ENCODE results near the gene PKNOX2. TPM values are rescaled to one million over a fixed set of nuclear protein-coding genes. Genes with fewer than 3 reads are reported as not detected.
A peak's percentile ranks its signal among the peaks of the same experiment; 100 is the strongest.

The PKNOX2 gene
- total and polyA plus RNA-seq, 10 of the 15 experiments (the other 5 are each of a cell fraction or from before 2014, with no cell fraction given) = not detected

DNA sequence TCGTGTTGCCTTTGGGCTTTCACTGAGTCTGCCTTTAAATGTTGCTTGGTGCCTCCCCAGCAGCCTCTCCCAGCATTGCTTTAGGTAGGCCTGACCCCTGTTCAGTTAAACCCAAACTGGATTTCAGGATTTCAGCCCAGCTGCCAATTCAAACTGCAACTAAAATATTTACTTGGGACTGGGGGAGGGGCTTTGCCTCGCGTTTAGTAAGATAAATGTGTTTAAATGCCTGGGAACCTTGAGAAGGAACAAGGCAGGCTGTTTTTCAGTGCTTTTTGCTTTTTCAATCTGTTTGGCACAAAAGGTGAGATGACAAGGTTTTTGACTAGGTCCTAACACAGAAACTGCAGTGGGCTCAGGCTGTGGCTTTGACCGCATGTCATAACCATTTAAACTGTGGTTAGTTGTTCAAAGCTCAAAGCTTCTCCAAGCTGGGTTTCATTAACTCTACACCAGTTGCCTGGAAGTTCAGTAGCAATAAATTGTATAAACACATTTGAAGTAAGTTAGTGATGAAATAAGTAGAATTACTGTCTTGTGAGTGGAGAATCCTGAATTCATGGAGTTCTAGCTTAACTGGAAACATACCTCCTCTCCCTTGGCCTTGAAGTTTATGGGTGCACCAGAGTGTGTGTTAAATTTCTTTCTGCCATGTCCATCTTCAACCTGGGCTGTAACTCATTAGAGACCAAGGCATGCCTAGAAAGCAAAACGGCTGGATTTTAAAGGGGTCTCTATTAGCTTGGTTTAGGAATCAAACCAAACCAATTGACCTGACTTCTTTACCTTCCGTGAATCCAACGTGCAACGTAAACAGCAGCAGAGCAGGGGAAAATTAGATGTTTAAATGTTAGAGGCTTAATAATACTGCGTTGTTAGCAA, 3.6 kb downstream of the PKNOX2 start:
- SMC1A ChIA-PET (ENCODE audit: uncharacterized antibody, unreplicated experiment) = interaction anchor here (0.7 kb wide), 1 partner anchor 9 kb away, joined by 3 read pairs; no protein-coding TSS in a partner anchor
- RAD21 ChIA-PET (ENCODE audit: unreplicated experiment) = interaction anchor here (1.6 kb wide), 1 partner anchor 177 kb away, joined by 3 read pairs; no protein-coding TSS in a partner anchor

More for the DNA sequence above, 3.6 kb downstream of the PKNOX2 start:
- no peak overlapping the region for H3K9ac ChIP-seq (ENCODE audit: control insufficient read depth, insufficient read depth, low read length)
- in situ Hi-C loops (cut with MboI) = no loop called here
- FAIRE-seq (peak; percentile 23), DNase-seq (ENCODE audit: low read depth, low spot score) (no peak), ATAC-seq (peak; percentile 22; the same call in 1 of the 3 replicates)
- no peak overlapping the region for H3K27ac ChIP-seq (ENCODE audit: control insufficient read depth, insufficient read depth)
- H3K4me1 ChIP-seq (ENCODE audit: control insufficient read depth, insufficient read depth, low read length) = no peaks in the 10 kb centered on the region; the same call in 1 of the 2 replicates
- no peak overlapping the region for H3K4me2 ChIP-seq (ENCODE audit: control insufficient read depth, insufficient read depth)
- BruUV-seq (replicated peaks) = no TSS peak
- no peak overlapping the region for H2AFZ ChIP-seq (ENCODE audit: control insufficient read depth, low read depth, low read length)
- intact Hi-C loops (cut with micrococcal nuclease; ENCODE audit: unreplicated experiment) = loop anchor here (5.0 kb wide), 1 partner anchor 239 kb away; no protein-coding TSS in a partner anchor
- POLR2A ChIA-PET = no interaction called here
- H3K9me3 ChIP-seq (replicated peaks; ENCODE audit: control insufficient read depth, insufficient read depth, low read length) = no peaks in the 10 kb centered on the region
- CTCF ChIA-PET = interaction anchor here (0.6 to 1.5 kb wide), 4 partner anchors 44 to 242 kb away, joined by 3 read pairs; no protein-coding TSS in a partner anchor
- H3K79me2 ChIP-seq (ENCODE audit: control insufficient read depth, insufficient read depth, low read length) = no peaks in the 10 kb centered on the region
- no peaks in the 10 kb centered on the region for H4K20me1 ChIP-seq (ENCODE audit: control insufficient read depth, insufficient read depth)
- H3K27me3 ChIP-seq (replicated peaks in 1 of 2; ENCODE audit: control insufficient read depth in 2 of 2, insufficient read depth in 2 of 2, low read length in 1 of 2) = peaks cover 20 to 40% of the 10 kb centered on the region in 2 experiments
- H3K4me3 ChIP-seq = no peak overlapping the region
- WGBS (ENCODE audit: insufficient coverage, insufficient replicate concordance, low lambda C conversion rate, missing lambda C conversion rate) = 32% methylated on average over 9 of the region's 9 CpGs
- no peaks in the 10 kb centered on the region for H3K36me3 ChIP-seq (ENCODE audit: control insufficient read depth in 2 of 2, insufficient read depth in 2 of 2, low read length in 1 of 2)
- TF ChIP-seq HDAC6 (IDR thresholded peaks at IDR 0.05; ENCODE audit: unreplicated experiment) (no peak), MYC (IDR thresholded peaks at IDR 0.05; ENCODE audit: insufficient read depth, insufficient read length, insufficient replicate concordance, low read length, severe bottlenecking) (no peak), JUND (IDR thresholded peaks at IDR 0.05; ENCODE audit: low read depth, low read length) (no peak), CHD4 (IDR thresholded peaks at IDR 0.05) (no peak), STAT1 (conservative IDR thresholded peaks at IDR 0.05) (no peak), SIN3A (IDR thresholded peaks at IDR 0.05; ENCODE audit: low read depth, low read length) (no peak), BACH1 (IDR thresholded peaks at IDR 0.05; ENCODE audit: borderline replicate concordance) (no peak), NR2C1 (IDR thresholded peaks at IDR 0.05) (no peak), ZNF24 (IDR thresholded peaks at IDR 0.05) (no peak), NRF1 (conservative IDR thresholded peaks at IDR 0.05; ENCODE audit: low read depth, low read length) (no peak), EZH2 (IDR thresholded peaks at IDR 0.05; ENCODE audit: borderline replicate concordance, control insufficient read depth, low read depth, low read length) (no peak), ETV6 (conservative IDR thresholded peaks at IDR 0.05 in 1 of 2, IDR thresholded peaks at IDR 0.05 in 1 of 2; ENCODE audit: borderline replicate concordance in 1 of 2, low read depth in 1 of 2) (no peak), JUNB (IDR thresholded peaks at IDR 0.05) (no peak), BRCA1 (IDR thresholded peaks at IDR 0.05; ENCODE audit: low read depth, low read length) (no peak), ZNF217 (IDR thresholded peaks at IDR 0.05) (no peak), MXI1 (IDR thresholded peaks at IDR 0.05; ENCODE audit: low read depth, low read length) (no peak)
- TF ChIP-seq, protein P1, sequence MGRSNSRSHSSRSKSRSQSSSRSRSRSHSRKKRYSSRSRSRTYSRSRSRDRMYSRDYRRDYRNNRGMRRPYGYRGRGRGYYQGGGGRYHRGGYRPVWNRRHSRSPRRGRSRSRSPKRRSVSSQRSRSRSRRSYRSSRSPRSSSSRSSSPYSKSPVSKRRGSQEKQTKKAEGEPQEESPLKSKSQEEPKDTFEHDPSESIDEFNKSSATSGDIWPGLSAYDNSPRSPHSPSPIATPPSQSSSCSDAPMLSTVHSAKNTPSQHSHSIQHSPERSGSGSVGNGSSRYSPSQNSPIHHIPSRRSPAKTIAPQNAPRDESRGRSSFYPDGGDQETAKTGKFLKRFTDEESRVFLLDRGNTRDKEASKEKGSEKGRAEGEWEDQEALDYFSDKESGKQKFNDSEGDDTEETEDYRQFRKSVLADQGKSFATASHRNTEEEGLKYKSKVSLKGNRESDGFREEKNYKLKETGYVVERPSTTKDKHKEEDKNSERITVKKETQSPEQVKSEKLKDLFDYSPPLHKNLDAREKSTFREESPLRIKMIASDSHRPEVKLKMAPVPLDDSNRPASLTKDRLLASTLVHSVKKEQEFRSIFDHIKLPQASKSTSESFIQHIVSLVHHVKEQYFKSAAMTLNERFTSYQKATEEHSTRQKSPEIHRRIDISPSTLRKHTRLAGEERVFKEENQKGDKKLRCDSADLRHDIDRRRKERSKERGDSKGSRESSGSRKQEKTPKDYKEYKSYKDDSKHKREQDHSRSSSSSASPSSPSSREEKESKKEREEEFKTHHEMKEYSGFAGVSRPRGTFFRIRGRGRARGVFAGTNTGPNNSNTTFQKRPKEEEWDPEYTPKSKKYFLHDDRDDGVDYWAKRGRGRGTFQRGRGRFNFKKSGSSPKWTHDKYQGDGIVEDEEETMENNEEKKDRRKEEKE (IDR thresholded peaks at IDR 0.05) = no peak

Measured in GM12878 (cell line).